ENCODE measurements around the gene GDPD5. TPM values are rescaled to one million over a fixed set of nuclear protein-coding genes. Genes with fewer than 3 reads are reported as not detected.
A peak's percentile ranks its signal among the peaks of the same experiment; 100 is the strongest.

GDPD5 gene
- total and polyA plus RNA-seq, 10 of the 15 experiments (the other 5 are each of a cell fraction or from before 2014, with no cell fraction given): 0.10 to 30.0 (median 6.7) TPM

DNA sequence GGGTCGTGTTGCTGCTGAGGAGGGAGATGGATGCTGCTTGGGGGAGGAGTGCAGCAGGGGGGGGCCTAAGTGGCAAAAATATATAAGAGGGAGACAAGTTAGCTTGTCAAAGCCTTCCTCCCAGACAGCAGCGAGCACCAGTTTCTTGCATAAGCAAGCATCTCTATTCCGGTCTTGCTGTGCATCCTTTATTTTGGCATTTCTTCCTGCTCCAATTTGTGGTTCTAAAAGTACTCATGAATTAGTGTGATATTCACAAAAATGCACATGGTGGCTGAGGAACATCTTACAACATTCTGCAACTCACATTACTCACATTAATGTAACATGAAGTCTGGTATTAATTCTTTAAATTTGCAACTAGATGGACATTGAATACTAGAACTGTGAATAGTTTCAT, 32.1 kb downstream of the GDPD5 start:
- no peak for TF ChIP-seq MTA2 (IDR thresholded peaks at IDR 0.05; ENCODE audit: low read depth)
- no peaks in the 10 kb centered on the region for H3K79me2 ChIP-seq (ENCODE audit: control insufficient read depth, insufficient read depth, low read length)
- H3K4me3 ChIP-seq: no peak overlapping the region
- FAIRE-seq (no peak), DNase-seq (ENCODE audit: low read depth, low spot score) (no peak), ATAC-seq (no peak)
- no TSS peak for BruUV-seq (replicated peaks)
- 64% methylated on average over 3 of the region's 3 CpGs for WGBS (ENCODE audit: insufficient coverage, insufficient replicate concordance, low lambda C conversion rate, missing lambda C conversion rate)
- ChIA-PET CTCF (interaction anchor here (1.0 kb wide), 1 partner anchor 29 kb away, joined by 3 read pairs; no protein-coding TSS in a partner anchor), POLR2A (no interaction called here), SMC1A (ENCODE audit: uncharacterized antibody, unreplicated experiment) (no interaction called here), RAD21 (ENCODE audit: unreplicated experiment) (no interaction called here)
- H2AFZ ChIP-seq (ENCODE audit: control insufficient read depth, low read depth, low read length): no peak overlapping the region
- no peaks in the 10 kb centered on the region for H4K20me1 ChIP-seq (ENCODE audit: control insufficient read depth, insufficient read depth)
- H3K4me1 ChIP-seq (ENCODE audit: control insufficient read depth, insufficient read depth, low read length): peaks cover 8% of the 10 kb centered on the region
- no peaks in the 10 kb centered on the region for H3K27me3 ChIP-seq (replicated peaks in 1 of 2; ENCODE audit: control insufficient read depth in 2 of 2, insufficient read depth in 2 of 2, low read length in 1 of 2)
- H3K9me3 ChIP-seq (replicated peaks; ENCODE audit: control insufficient read depth, insufficient read depth, low read length): no peaks in the 10 kb centered on the region
- H3K4me2 ChIP-seq (ENCODE audit: control insufficient read depth, insufficient read depth): no peak overlapping the region
- H3K9ac ChIP-seq (ENCODE audit: control insufficient read depth, insufficient read depth, low read length): no peak overlapping the region
- in situ Hi-C loops (cut with MboI): no loop called here
- no peak overlapping the region for H3K27ac ChIP-seq (ENCODE audit: control insufficient read depth, insufficient read depth)
- H3K36me3 ChIP-seq (ENCODE audit: control insufficient read depth in 2 of 2, insufficient read depth in 2 of 2, low read length in 1 of 2): no peaks in the 10 kb centered on the region
- intact Hi-C loops (cut with micrococcal nuclease; ENCODE audit: unreplicated experiment): no loop called here

DNA sequence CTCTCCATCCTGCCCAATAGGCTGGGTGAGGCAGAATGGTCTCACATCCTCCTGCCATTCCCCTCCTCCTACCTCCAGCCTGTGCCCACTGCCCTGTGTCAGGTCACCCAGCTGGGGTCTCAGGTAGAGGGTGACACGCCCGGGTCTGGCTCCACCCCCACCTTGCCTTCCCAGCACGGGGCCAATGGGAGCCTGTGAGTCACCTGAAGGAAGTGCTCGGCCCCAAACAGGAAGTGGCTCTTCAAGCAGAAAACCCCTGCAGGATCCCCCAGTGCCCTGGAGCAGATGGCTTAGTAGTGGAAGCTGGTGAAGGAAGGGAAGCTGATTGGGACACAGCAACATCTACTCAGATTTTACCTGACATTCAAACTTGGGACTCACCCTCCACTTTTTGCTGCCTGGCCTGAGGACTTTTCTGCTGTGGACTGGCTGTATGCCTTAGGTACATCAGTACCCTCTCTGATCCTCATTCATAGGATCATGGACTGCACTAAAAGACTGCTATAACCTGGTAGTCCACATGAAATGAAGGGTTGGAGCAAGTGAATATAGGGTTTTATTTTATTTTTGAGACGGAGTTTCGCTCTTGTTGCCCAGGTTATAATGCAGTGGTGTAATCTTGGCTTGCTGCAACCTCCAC, 33.4 kb downstream of the GDPD5 start:
- no peak for FAIRE-seq
- POLR2A ChIA-PET: interaction anchor here (0.8 kb wide), 2 partner anchors 17 to 30 kb away, joined by 3 to 4 read pairs; no protein-coding TSS in a partner anchor
- no peak for TF ChIP-seq MXI1 (IDR thresholded peaks at IDR 0.05; ENCODE audit: low read depth, low read length)
- TF ChIP-seq BHLHE40 (IDR thresholded peaks at IDR 0.05; ENCODE audit: borderline replicate concordance in 1 of 2, low read depth in 2 of 2, low read length in 1 of 2): peak in 1 of 2 experiments; percentile 41; a peak in 1 of 4 replicates
- no peak for TF ChIP-seq TCF12 (IDR thresholded peaks at IDR 0.05; ENCODE audit: low read depth, low read length)
- no peak for TF ChIP-seq BACH1 (IDR thresholded peaks at IDR 0.05; ENCODE audit: borderline replicate concordance)
- TF ChIP-seq, protein P1, sequence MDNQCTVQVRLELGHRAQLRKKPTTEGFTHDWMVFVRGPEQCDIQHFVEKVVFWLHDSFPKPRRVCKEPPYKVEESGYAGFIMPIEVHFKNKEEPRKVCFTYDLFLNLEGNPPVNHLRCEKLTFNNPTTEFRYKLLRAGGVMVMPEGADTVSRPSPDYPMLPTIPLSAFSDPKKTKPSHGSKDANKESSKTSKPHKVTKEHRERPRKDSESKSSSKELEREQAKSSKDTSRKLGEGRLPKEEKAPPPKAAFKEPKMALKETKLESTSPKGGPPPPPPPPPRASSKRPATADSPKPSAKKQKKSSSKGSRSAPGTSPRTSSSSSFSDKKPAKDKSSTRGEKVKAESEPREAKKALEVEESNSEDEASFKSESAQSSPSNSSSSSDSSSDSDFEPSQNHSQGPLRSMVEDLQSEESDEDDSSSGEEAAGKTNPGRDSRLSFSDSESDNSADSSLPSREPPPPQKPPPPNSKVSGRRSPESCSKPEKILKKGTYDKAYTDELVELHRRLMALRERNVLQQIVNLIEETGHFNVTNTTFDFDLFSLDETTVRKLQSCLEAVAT (IDR thresholded peaks at IDR 0.05): no peak
- no peak for TF ChIP-seq SIN3A (IDR thresholded peaks at IDR 0.05; ENCODE audit: low read depth, low read length)
- TF ChIP-seq EGR1 (IDR thresholded peaks at IDR 0.05; ENCODE audit: borderline replicate concordance in 1 of 2, low read depth in 2 of 2, low read length in 2 of 2): 0 out of 3 replicates have a peak, but pooled peaks of 1 of the 2 experiments have one; percentile 19
- TF ChIP-seq ATF2 (IDR thresholded peaks at IDR 0.05; ENCODE audit: low read length): no peak
- no peak for TF ChIP-seq FOXK2 (IDR thresholded peaks at IDR 0.05)

More for the DNA sequence above, 33.4 kb downstream of the GDPD5 start:
- Histone ChIP-seq H3K4me3 (no peak overlapping the region), H3K79me2 (ENCODE audit: control insufficient read depth, insufficient read depth, low read length) (no peaks in the 10 kb centered on the region), H3K27me3 (replicated peaks in 1 of 2; ENCODE audit: control insufficient read depth in 2 of 2, insufficient read depth in 2 of 2, low read length in 1 of 2) (no peaks in the 10 kb centered on the region), H2AFZ (ENCODE audit: control insufficient read depth, low read depth, low read length) (peak overlapping the region; percentile 80), H3K4me1 (ENCODE audit: control insufficient read depth, insufficient read depth, low read length) (peaks cover 8% of the 10 kb centered on the region), H3K27ac (ENCODE audit: control insufficient read depth, insufficient read depth) (peak overlapping the region; percentile 30), H3K9ac (ENCODE audit: control insufficient read depth, insufficient read depth, low read length) (no peak overlapping the region), H4K20me1 (ENCODE audit: control insufficient read depth, insufficient read depth) (no peaks in the 10 kb centered on the region), H3K4me2 (ENCODE audit: control insufficient read depth, insufficient read depth) (peak overlapping the region; percentile 71), H3K9me3 (replicated peaks; ENCODE audit: control insufficient read depth, insufficient read depth, low read length) (no peaks in the 10 kb centered on the region), H3K36me3 (ENCODE audit: control insufficient read depth in 2 of 2, insufficient read depth in 2 of 2, low read length in 1 of 2) (no peaks in the 10 kb centered on the region)
- intact Hi-C loops (cut with micrococcal nuclease; ENCODE audit: unreplicated experiment) (no loop called here), in situ Hi-C loops (cut with MboI) (no loop called here)
- CTCF ChIA-PET: interaction anchor here (0.8 to 1.5 kb wide), 3 partner anchors 39 to 107 kb away, joined by 3 to 4 read pairs (median 4); no protein-coding TSS in a partner anchor
- no TSS peak for BruUV-seq (replicated peaks)
- RAD21 ChIA-PET (ENCODE audit: unreplicated experiment): interaction anchor here (0.6 to 0.9 kb wide), 2 partner anchors 48 to 174 kb away, joined by 3 read pairs; no protein-coding TSS in a partner anchor
- peak; percentile 95 for ATAC-seq
- DNase-seq (ENCODE audit: low read depth, low spot score): no peak
- 36% methylated on average over 6 of the region's 6 CpGs for WGBS (ENCODE audit: insufficient coverage, insufficient replicate concordance, low lambda C conversion rate, missing lambda C conversion rate)
- SMC1A ChIA-PET (ENCODE audit: uncharacterized antibody, unreplicated experiment): no interaction called here
